Measurements from ENCODE around the gene RRP1.
"Not testable (repeated sequence)": the region's sequence is repeated elsewhere in the genome, so short reads cannot be mapped to it uniquely, and the experiment has no call there.

The RRP1 gene

DNA sequence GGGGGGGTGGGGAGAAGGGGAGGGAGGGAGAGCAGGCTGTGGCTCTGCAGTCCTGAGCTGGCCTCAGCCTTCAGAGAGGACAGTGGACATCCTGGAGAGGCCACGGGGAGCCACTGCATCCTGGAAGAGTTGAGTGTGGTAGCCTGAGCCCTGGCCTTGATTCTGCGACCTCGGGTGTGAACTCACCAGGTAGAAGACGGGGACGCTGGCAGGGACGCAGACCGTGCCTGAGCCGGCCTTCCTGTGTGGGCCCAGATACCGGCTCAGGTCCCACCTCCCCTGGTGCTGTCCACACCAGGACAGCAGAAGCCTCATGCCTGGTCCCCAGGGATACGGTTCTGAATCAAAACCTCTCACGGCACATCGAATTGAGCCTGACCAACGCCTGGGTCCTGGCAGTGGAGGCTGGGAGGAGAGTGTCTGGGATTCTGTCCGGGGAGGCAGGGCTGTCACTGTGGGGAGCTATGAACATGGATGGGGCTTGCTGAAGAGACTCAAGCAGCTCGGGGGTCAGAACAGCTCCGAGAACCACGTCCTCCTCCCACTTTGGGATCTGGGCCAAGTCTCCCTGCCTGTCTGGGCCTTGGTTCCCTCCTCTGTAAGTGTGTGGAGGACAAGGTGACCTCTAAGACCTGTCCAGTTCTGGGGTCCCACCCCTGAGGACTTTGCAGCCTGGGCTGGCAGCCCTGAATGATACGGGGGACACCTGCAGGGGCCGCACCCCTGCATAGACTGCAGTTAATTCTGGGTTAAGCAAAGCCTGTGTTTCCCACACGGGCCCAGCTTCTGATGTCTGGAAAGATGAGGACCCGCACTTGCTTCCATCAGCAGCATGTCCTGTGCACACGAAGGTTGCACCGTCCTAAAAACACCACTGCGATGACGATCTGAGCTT, 30.4 kb downstream of the RRP1 start:
- no peak for DNase-seq

DNA sequence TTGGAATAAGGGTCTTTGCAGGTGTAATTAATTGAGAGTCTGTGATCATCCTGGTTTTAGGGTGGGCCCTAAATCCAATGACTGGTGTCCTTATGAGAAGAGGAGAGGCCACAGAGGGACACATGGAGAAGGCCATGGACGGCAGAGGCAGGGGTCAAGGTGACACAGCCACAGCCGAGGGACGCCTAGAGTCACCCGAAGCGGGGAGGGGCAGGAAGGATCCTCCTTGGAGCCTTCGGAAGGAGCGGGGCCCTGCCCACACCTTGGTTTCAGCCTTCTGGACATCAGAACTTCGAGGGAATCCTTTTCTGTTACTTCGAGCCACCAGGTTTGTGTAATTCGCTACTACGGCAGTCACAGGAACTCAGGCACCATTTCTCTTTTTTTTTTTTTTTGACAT, 31.1 kb downstream of the RRP1 start:
- no peak for DNase-seq

DNA sequence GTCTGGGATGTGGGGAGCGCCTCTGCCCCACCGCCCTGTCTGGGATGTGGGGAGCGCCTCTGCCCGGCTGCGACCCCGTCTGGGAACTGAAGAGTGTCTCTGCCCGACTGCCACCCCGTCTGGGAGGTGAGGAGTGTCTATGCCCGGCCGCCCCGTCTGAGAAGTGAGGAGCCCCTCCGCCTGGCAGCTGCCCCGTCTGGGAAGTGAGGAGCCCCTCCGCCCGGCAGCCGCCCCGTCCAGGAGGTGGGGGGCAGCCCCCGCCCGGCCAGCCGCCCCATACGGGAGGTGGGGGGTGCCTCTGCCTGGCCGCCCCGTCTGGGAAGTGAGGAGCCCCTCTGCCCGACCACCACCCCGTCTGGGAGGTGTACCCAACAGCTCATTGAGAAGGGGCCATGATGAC, 32.8 kb downstream of the RRP1 start:
- DNase-seq, result not testable (repeated sequence)

DNA sequence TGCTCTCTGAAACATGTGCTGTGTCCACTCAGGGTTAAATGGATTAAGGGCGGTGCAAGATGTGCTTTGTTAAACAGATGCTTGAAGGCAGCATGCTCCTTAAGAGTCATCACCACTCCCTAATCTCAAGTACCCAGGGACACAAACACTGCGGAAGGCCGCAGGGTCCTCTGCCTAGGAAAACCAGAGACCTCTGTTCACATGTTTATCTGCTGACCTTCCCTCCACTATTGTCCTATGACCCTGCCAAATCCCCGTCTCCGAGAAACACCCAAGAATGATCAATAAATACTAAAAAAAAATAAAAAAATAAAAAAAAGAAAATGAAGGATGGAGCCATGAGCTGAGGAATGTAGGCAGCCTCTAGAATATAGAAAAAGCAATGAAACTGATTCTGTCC, 33.4 kb downstream of the RRP1 start:
- DNase-seq, result not testable (repeated sequence)

DNA sequence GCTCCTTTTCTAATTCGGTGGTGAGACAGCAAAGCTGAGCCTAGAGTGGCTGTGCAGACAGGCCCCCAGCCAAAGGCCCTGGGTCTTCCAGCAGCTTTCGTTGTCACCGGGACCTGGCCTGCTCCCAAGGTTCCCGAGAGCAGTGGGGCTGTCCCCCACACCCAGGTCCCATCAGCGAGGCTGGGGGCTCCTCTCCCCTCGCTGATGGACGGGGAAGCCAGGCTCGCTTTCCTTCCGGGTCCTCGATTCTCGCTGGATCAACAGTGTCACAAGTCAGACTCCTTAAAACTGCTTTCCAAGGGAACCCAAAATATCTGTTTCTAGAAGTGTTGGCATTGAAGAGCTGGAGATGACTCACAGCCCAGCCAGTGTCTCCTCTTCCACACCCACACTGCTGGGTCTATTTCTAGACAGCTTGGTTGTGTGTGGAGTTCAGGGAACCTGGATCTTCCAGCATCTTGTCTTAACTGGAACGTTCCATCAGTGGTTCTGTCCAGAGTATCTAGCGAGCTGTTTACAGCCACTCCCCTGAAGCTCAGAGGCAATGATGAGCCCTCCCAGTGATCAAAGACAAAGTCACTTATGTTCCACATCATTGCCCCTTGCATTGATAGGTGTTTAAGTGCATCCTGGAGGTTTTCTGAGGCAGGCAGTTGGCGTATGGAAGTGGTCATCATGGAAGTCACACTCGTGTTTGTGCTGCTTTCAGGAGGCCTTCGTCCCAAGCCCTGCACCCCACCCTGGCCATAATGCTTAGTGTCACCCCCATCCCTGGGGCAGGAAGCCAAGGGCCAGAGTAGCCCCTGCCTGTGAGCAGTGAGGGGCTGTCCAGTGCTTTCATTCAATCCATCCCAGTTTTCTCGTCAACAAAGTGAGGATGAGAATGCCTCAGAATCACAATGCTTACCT, 35.2 kb downstream of the RRP1 start:
- no peak for DNase-seq

DNA sequence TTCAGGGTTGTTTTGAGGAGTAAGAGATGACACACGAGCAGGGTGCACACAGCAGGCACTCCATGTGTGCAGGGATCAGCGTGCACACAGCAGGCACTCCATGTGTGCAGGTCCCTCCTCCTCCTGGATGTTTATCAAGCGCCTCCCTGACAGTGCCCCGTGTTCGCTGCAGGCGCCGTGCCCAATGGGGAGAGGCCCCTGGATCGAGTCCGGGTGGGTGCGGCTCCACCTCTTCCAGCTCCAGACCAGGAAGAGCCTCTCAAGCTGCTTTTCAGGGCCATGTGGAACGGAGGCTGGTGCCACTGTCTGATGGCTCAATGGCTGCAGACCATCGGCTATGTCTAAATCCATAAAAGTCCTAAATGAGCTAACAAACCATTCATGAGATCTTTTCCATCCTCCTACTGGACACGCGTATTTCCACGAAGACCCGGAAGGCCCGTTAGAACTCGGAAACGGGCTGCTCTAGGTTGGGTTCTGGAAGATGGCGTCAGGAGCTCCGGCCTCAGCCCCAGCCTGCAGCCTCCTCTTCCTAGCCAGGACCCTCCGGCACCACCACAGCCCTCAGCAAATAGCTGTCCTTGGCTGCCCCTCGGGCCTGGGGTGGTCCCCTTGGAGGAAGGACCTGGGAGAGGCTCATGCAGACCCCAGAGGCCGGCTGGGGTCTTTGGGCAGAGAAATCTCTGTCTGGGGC, 36.0 kb downstream of the RRP1 start:
- DNase-seq, result no peak

DNA sequence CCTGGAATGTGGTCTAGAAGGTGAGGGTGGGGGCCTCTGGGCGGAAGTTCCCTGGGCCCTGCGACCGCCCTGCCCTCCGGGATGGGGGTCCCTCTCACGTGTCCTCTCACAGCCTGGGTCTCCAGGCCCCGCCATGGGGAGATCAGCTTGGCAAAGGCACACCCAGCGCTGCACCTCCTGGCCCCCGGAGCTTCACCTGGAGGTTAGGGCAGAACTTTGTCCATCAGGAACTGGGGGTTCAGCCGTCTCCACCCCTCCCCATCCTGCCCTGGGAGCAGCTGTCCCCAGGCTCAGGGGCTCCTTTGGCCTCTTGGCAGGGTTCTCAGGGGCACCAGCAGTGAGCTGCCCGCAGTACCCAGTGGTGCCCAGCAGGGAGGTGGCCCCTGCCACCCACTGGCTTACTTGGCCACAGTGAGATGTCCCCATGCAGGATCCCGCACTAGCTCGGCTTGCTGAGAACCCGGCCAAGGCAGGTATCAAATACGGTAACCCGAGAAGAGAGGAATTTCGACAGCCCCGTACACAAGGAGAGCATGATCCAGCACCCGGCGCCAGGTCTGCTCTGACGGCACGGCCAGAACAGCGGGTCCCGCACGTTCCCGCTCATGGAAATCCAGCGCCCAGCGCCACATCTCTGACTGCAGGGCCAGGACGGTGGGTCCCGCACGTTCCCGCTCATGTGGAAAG, 36.7 kb downstream of the RRP1 start:
- DNase-seq, result no peak

DNA sequence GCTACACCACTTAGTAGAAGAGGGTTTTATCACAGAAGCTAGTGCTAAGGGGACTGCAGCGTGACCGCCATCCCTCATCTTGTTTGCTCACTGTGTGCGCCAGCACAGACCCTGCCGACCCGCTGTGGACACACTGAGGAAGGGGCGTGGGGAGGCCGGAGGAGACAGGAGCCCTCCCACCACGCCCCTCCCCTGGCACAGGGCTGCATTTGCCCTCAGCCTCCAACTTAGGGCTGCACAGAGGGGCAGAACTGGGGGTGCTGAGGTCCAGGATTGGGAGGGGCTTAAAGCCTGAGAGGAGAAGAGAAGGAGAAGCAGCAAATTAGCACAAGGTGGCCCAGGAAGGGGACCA, 37.2 kb downstream of the RRP1 start:
- no peak for DNase-seq

DNA sequence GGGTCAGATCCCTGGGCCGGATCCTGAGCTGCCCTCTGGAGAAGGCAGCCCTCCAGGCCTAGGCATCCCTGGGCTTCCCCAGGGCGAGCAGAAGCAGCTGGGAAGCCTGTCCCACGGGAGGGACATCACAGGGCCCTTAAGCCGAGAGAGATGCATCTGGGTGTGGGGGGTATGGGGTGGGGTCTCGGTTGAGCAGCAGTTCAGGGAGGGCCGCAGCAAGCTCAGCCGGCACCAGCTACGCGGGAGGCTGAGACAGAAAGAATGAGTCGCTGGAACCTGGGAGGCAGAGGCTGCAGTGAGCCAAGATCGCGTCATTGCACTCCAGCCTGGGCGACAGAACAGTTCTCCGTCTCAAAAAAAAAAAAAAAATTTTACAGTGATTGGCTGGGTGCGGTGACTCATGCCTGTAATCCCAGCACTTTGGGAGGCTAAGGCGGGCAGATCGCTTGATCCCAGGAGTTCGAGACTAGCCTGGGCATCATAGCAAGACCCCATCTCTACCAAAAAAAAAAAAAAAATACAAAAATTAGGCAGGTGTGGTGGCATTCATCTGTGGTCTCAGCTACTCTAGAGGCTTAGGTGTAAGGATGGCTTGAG, 37.7 kb downstream of the RRP1 start:
- DNase-seq, result no peak

DNA sequence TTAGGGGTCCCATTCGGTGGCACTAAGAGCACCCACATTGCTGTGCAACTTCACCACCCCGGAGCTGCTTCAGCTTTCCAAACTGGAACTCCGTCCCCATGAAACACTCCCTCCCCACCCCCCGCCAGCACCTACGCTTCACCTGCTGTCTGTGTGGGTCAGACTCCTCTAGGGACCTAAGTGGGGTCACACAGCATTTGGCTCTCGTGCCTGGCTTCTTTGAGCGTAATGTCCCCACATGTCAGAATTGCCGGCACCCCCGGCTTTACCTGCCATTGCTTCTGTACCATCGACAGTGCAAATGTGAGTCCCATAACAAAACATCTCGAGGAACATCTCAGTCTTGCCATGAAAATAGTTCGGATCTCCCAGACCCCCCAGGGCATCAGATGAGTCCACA, 39.8 kb downstream of the RRP1 start:
- DNase-seq, result no peak

DNA sequence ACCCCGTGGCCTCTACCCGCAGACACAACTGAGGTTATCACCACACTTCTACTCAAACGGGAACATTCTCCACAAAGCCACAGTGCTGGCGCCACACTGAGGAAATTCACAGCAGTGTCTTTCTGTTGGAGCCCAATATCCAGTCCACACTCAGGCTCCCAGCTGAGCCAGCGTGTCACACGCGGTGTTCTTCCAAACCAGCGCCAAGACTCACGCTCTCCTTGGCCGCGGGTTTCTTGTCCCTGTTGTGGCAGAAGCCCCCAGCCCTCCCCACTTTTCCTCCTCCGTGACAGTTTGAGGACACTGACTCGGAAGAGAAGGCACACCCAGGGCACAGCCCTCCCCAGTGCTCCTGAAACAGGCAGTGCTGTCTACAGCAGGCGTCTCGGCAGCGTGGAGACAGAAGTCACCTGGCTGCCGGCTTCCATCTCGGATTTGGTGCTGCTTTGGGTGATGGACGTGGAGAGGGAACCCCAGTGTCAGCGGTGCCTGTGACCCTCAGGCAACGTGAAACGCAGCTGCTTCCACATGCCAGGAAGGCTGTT, 40.3 kb downstream of the RRP1 start:
- DNase-seq, result no peak

DNA sequence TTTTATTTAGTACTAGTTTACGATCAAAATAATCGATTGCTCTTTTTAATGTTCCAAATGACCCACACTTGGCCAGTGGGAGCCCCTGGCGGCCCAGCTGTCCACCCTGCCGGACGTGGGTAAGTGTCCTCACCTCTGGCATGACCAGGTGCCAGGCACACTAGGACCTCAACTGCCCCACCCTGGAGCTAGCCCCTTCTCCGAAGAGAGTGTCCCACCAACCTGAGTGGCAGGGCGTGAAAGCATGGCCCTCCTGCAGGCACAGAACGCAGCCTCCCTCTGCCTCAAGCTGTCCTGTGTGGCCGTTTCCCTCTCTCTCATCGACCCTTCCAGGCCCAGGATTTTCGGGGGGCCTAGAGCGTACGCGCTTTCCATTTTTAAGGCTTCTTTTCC, 42.8 kb downstream of the RRP1 start:
- no peak for DNase-seq

DNA sequence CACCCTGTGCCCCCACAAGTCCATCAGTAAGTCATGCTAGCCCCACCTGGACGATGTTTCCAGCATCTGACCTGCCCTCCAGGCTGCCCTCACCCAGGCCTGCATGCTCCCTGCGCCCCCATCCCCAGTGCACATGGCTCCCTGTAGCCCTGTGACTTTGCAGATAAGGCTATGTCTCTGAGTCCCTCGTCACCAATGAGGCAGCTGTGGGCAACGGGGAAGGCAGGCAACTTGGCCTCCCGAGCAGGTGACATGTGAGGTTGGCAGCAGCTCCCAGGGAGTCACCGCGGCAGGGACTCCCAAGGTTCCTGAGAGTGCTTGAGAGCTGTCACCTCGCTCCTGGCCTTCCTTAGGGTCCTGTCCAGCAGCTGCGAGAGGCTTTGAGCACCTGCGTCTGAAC, 43.3 kb downstream of the RRP1 start:
- DNase-seq, result no peak

DNA sequence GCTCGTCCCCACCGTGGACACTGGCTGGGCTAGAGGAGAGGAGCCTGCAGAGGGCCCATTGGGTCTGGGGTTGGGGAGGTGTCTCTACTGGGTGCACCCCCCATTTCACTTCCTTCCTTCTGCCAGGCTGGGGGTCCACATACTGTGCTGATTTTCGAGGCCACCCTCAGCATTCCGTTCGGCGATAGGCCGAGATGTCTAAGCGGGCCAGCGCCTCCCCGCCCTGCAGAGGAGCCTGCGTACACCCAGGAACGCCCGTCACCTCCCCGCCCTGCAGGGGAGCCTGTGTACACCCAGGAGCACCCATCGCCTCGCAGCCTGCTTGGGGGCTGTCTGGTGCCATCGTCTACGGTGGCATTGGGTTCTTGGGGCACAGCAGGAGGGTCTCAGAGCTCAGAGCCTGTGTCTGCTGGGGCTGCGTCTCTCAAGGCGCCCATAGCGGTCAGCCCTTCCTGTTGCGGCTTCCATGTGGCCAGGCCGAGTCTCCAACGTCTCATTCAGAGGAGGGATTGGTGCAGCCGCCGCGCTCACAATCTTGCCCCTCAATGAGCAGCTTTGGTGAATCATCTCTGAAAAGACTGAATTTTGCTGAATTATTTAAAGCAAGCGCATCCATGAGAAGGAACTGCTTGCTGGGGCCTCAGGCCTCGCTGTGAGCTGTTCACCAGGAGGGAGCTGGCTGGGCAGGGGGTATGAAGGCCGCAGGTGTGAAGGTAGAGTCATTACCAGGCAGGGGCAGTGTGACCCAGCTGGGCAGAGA, 44.9 kb downstream of the RRP1 start:
- DNase-seq, result no peak

DNA sequence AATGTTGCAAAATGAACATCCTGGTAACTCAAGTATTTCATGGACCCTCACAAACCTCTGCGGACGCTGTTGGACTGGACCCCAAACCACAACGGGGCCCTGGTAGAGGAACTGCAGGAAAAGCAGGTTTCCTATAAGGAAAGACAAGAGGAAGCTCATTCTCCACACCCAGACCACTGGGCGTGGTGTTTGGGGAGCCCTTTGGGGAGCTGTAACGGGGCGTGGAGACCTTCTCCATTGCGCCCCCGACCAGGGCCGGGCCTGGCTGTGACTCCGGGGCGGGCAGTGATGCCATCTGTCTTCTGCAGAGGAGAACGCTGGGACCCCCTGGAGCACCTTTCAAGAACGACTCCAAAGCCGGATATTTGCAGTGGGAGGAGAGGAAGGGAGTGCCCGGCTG, 45.7 kb downstream of the RRP1 start:
- DNase-seq, result no peak

DNA sequence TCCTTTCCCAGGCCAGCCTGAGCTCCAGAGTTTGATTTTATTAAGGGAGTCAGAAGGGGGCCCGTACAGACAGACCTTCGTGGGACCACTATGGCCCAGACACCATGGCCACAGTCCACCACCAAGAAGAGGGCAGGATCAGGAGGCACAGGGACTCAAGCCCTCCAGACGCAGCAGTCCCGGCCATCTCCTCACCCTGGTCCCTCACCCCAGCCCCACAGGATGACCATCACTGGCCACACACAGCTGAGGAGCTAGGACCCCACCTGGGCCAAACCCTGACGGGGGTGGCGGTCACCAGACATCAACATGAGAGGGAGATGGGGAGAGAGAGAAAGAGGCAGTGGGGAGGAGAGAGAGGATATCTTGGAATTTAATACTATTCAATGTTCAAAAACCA, 46.5 kb downstream of the RRP1 start:
- no peak for DNase-seq

DNA sequence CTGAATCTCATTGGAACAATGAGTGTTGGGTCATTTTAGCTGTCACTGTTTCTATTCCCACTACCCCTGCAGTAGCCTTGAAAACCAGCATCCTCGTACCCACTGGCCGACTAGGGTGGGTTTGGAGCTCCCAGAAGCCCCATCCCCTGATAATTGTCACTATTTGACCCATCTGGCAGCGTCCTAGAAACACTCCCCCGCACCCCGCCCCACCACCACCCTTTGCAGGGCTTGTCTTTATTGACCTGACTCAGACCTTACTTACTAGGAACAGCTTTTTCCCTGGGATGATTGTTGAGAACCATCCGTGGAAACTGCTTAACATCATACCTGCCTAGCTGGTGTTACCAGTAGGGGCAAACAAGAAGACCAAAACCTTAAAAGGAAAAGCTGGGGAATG, 47.2 kb downstream of the RRP1 start:
- no peak for DNase-seq

DNA sequence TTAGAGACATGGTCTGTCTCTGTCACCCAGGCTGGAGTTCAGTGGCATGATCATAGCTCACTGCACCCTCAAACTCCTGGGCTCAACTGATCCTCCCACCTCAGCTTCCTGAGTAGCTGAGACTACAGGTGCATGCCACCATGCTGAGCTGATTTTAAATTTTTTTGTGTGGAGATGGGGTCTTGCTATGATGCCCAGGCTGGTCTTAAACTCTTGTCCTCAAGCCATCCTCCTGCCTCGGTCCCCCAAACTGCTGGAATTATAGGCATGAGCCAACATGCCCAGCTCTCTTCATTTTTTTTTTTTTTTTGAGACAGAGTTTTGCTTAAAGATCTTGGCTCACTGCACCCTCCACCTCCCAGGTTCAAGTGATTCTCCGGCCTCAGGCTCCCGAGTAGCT, 50.9 kb downstream of the RRP1 start:
- DNase-seq, result no peak

DNA sequence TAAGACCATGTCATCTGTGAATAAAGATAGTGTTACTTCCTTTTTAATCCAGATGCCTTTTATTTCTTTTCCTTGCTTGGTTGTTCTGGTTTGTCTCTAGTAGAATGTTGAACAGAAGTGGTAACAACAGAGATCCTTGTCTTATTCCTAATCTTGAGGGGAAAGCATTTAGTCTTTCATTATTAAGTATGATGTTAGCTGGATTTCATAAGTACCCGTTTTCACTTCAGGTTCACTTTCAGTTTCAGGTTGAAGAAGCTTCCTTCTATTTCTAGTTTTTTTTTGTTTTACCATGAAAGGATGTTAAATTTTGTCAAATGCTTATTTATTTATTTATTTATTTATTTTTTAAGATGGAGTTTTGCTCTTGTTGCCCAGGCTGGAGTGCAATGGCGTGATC, 53.4 kb downstream of the RRP1 start:
- no peak for DNase-seq

DNA sequence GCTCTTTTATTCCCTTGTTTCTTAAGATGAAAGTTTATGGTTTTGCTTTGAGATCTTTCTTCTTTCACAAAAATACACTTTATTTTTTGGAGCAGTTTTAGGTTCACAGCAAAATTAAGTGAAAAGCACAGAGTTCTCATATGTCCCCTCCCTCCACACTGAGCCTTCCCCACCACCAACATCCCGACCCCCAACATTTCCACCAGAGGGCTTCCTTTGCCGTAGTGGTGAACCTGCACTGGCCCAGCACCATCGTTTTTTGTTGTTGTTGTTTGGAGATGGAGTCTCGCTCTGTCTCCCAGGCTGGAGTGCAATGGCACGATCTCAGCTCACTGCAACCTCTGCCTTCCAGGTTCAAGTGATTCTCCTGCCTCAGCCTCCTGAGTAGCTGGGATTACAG, 55.5 kb downstream of the RRP1 start:
- DNase-seq, result not testable (repeated sequence)

DNA sequence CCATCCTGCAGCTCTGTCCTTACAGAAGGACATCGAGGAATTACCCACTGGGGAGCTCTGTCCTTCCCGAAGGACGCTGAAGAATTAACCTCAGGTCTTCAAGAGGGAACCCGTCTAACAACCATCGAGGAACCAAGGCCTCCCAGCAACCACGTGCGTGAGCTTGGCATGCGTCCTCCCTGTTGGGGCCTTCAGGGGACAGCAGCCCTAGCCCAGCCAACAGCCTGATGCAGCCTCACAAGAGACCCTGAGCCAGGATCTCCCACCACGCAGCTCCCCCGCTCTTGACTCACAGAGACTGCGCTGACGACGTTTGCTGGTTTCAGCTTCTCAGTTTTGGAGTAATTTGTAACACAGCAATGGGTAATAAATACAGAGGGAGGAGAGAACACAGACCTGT, 56.0 kb downstream of the RRP1 start:
- DNase-seq, result no peak
